ENCODE measurements around the gene TSTD1. TPM values are rescaled to one million over a fixed set of nuclear protein-coding genes. Genes with fewer than 3 reads are reported as not detected.
"Not testable (repeated sequence)": the region's sequence is repeated elsewhere in the genome, so short reads cannot be mapped to it uniquely, and the experiment has no call there.

Gene TSTD1
- total RNA-seq, 1 donor from 2014 or later = 40.9 TPM

- DNase-seq (ENCODE audit: low spot score) = no peak
Measured at GRCh38 chr1:161069241-161069640, 30.5 kb upstream of the TSTD1 start.

- DNase-seq (ENCODE audit: low spot score) = peak; percentile 55
Measured at GRCh38 chr1:161068306-161069234, 29.8 kb upstream of the TSTD1 start.

GRCh38 chr1:161066694-161067093, 27.9 kb upstream of the TSTD1 start:
- no peak for DNase-seq (ENCODE audit: low spot score)

GRCh38 chr1:161065681-161066080, 26.9 kb upstream of the TSTD1 start:
- not testable (repeated sequence) for DNase-seq (ENCODE audit: low spot score)

- not testable (repeated sequence) for DNase-seq (ENCODE audit: low spot score)
Measured at GRCh38 chr1:161063936-161064335, 25.2 kb upstream of the TSTD1 start.

GRCh38 chr1:161061419-161061818, 22.7 kb upstream of the TSTD1 start:
- no peak for DNase-seq (ENCODE audit: low spot score)

GRCh38 chr1:161059293-161059692, 20.5 kb upstream of the TSTD1 start:
- no peak for DNase-seq (ENCODE audit: low spot score)

- DNase-seq (ENCODE audit: low spot score) = no peak
Measured at GRCh38 chr1:161054805-161055204, 16.0 kb upstream of the TSTD1 start.

- no peak for DNase-seq (ENCODE audit: low spot score)
Measured at GRCh38 chr1:161054232-161054631, 15.5 kb upstream of the TSTD1 start.

- no peak for DNase-seq (ENCODE audit: low spot score)
Measured at GRCh38 chr1:161052899-161053298, 14.1 kb upstream of the TSTD1 start.

- DNase-seq (ENCODE audit: low spot score) = no peak
Measured at GRCh38 chr1:161051219-161051618, 12.5 kb upstream of the TSTD1 start.

- DNase-seq (ENCODE audit: low spot score) = no peak
Measured at GRCh38 chr1:161048949-161049722, 10.4 kb upstream of the TSTD1 start.

- DNase-seq (ENCODE audit: low spot score) = no peak
Measured at GRCh38 chr1:161047436-161048420, 9.0 kb upstream of the TSTD1 start.

GRCh38 chr1:161046605-161047228, 8.0 kb upstream of the TSTD1 start:
- no peak for DNase-seq (ENCODE audit: low spot score)

- DNase-seq (ENCODE audit: low spot score) = peak; percentile 99
Measured at GRCh38 chr1:161045736-161046604, 7.2 kb upstream of the TSTD1 start, which contains the start of gene USF1. USF1 (minus strand) TSS chr1:161045977; CDS start chr1:161043275, 2,702 bp downstream.

GRCh38 chr1:161044908-161045735, 6.4 kb upstream of the TSTD1 start:
- peak; percentile 77 for DNase-seq (ENCODE audit: low spot score)

- no peak for DNase-seq (ENCODE audit: low spot score)
Measured at GRCh38 chr1:161044535-161044907, 5.8 kb upstream of the TSTD1 start.

GRCh38 chr1:161039546-161039945, 782 bp upstream of the TSTD1 start:
- no peak for DNase-seq (ENCODE audit: low spot score)

- DNase-seq (ENCODE audit: low spot score) = no peak
Measured at GRCh38 chr1:161039154-161039545, 386 bp upstream of the TSTD1 start.

All from umbilical cord (tissue), 2 donors.